Measurements from ENCODE around the gene TOM1.
A peak's percentile ranks its signal among the peaks of the same experiment; 100 is the strongest.

Gene TOM1

DNA sequence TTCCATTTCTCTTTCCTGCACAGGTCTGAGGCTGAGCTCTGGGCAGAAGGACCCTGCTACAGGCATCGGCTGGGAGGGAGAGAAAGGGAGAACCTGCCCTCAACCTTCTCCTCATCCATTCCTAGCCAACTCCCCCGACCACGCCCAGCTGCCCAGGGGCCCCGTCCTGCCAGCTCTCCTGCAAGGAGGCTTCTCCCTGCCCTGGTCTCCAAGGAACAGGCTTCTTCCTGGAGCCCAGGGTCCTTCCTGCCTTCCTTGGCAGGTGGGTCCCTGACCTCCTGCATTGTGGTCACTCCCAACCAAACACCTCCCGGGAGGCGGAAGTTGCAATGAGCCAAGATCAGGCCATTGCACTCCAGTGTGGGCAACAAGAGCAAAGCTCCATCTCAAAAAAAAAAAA lies 68.7 kb downstream of the TOM1 start:
- peaks cover 2% of the 10 kb centered on the region for H3K9me3 ChIP-seq (ENCODE audit: insufficient read depth, low read depth, low read length)
- no peak for DNase-seq
- H4K12ac ChIP-seq (ENCODE audit: low read depth, low read length) = no peak overlapping the region
- no peak overlapping the region for H2AFZ ChIP-seq (ENCODE audit: insufficient read depth, low read length, poor library complexity)
- no peak overlapping the region for H2BK5ac ChIP-seq (ENCODE audit: low read depth, low read length, poor library complexity)
- H3K9ac ChIP-seq (ENCODE audit: low read length) = no peak overlapping the region
- no peak overlapping the region for H4K91ac ChIP-seq (ENCODE audit: low read depth, low read length)
- no peaks in the 10 kb centered on the region for H3K27me3 ChIP-seq (ENCODE audit: insufficient read depth, low read length)
- peaks cover 3 to 8% of the 10 kb centered on the region in 2 experiments for H3K4me1 ChIP-seq (ENCODE audit: control insufficient read depth in 1 of 2, insufficient read depth in 2 of 2, low read length in 2 of 2)
- no peak overlapping the region for H2AK5ac ChIP-seq (ENCODE audit: low read length)
- H2BK120ac ChIP-seq (ENCODE audit: insufficient read depth, low read length, poor library complexity) = no peak overlapping the region
- WGBS (ENCODE audit: extremely low coverage, insufficient coverage, insufficient read length) = no CpG with 5 or more reads among the region's 6 CpGs
- no peak overlapping the region for H3K4me3 ChIP-seq (ENCODE audit: low read depth, low read length)
- H3K36me3 ChIP-seq (ENCODE audit: control insufficient read depth in 1 of 2, insufficient read depth in 2 of 2, low read length in 2 of 2) = no peaks in the 10 kb centered on the region
- no peak overlapping the region for H2BK12ac ChIP-seq (ENCODE audit: low read length)
- no peak overlapping the region for H4K8ac ChIP-seq (ENCODE audit: low read depth, low read length)
- H3K27ac ChIP-seq (ENCODE audit: low read depth, low read length) = no peak overlapping the region
- no peak overlapping the region for H3K18ac ChIP-seq (ENCODE audit: low read length)
- H3K4me2 ChIP-seq (ENCODE audit: low read length) = no peak overlapping the region
- H3K79me2 ChIP-seq (ENCODE audit: control insufficient read depth, insufficient read depth, low read length, poor library complexity) = peaks cover 4% of the 10 kb centered on the region
- no peak overlapping the region for H3K4ac ChIP-seq (ENCODE audit: low read depth, low read length)
- H3K14ac ChIP-seq (ENCODE audit: low read length) = no peak overlapping the region
- H3K23ac ChIP-seq (ENCODE audit: low read length) = no peak overlapping the region
- H3K79me1 ChIP-seq (ENCODE audit: low read length) = peaks cover 7% of the 10 kb centered on the region

GRCh38 chr22:35369996-35370395 lies 70.3 kb downstream of the TOM1 start:
- Histone ChIP-seq H2BK5ac (ENCODE audit: low read depth, low read length, poor library complexity) (peak overlapping the region; percentile 32), H3K27ac (ENCODE audit: low read depth, low read length) (no peak overlapping the region), H4K91ac (ENCODE audit: low read depth, low read length) (no peak overlapping the region), H3K79me2 (ENCODE audit: control insufficient read depth, insufficient read depth, low read length, poor library complexity) (peaks cover 4% of the 10 kb centered on the region), H3K9me3 (ENCODE audit: insufficient read depth, low read depth, low read length) (peaks cover 2% of the 10 kb centered on the region), H4K8ac (ENCODE audit: low read depth, low read length) (no peak overlapping the region), H2BK120ac (ENCODE audit: insufficient read depth, low read length, poor library complexity) (peak overlapping the region; percentile 54), H3K9ac (ENCODE audit: low read length) (no peak overlapping the region), H3K27me3 (ENCODE audit: insufficient read depth, low read length) (no peaks in the 10 kb centered on the region), H2AFZ (ENCODE audit: insufficient read depth, low read length, poor library complexity) (no peak overlapping the region), H3K4me1 (ENCODE audit: control insufficient read depth in 1 of 2, insufficient read depth in 2 of 2, low read length in 2 of 2) (peaks cover 3 to 8% of the 10 kb centered on the region in 2 experiments), H3K36me3 (ENCODE audit: control insufficient read depth in 1 of 2, insufficient read depth in 2 of 2, low read length in 2 of 2) (no peaks in the 10 kb centered on the region), H3K4ac (ENCODE audit: low read depth, low read length) (no peak overlapping the region), H3K4me2 (ENCODE audit: low read length) (no peak overlapping the region), H2AK5ac (ENCODE audit: low read length) (peak overlapping the region; percentile 47), H3K23ac (ENCODE audit: low read length) (no peak overlapping the region), H3K79me1 (ENCODE audit: low read length) (peaks cover 7% of the 10 kb centered on the region), H2BK12ac (ENCODE audit: low read length) (no peak overlapping the region), H3K18ac (ENCODE audit: low read length) (no peak overlapping the region), H3K14ac (ENCODE audit: low read length) (no peak overlapping the region), H4K12ac (ENCODE audit: low read depth, low read length) (no peak overlapping the region), H3K4me3 (ENCODE audit: low read depth, low read length) (no peak overlapping the region)
- no CpG with 5 or more reads among the region's 2 CpGs for WGBS (ENCODE audit: extremely low coverage, insufficient coverage, insufficient read length)
- DNase-seq = no peak

DNA sequence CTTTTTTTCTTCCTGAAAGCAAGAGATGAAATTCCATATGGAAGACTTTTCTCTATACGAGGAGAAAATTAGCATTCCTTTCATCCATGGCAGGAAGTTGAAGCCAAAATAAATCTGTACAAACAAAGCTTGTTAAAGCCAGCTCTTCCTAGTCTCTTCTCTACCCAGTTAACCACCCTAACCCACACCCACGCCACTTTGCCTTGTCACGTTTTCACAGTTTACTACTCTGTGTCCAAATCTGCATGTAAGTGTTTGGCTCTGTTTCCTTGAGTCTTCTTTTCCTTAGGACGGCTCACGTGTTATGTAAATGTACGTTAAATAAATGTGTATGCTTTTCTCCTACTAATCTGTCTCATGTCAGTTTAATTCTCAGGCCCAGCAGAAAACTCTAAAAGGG lies 74.1 kb downstream of the TOM1 start:
- Histone ChIP-seq H3K23ac (ENCODE audit: low read length) (no peak overlapping the region), H3K9me3 (ENCODE audit: insufficient read depth, low read depth, low read length) (peaks cover 2% of the 10 kb centered on the region), H4K8ac (ENCODE audit: low read depth, low read length) (no peak overlapping the region), H3K27ac (ENCODE audit: low read depth, low read length) (no peak overlapping the region), H2BK12ac (ENCODE audit: low read length) (no peak overlapping the region), H3K27me3 (ENCODE audit: insufficient read depth, low read length) (no peaks in the 10 kb centered on the region), H2AK5ac (ENCODE audit: low read length) (no peak overlapping the region), H3K4me1 (ENCODE audit: control insufficient read depth in 1 of 2, insufficient read depth in 2 of 2, low read length in 2 of 2) (peaks cover 16 to 24% of the 10 kb centered on the region in 2 experiments), H3K9ac (ENCODE audit: low read length) (no peak overlapping the region), H2BK5ac (ENCODE audit: low read depth, low read length, poor library complexity) (no peak overlapping the region), H3K79me1 (ENCODE audit: low read length) (peaks cover 29% of the 10 kb centered on the region), H3K14ac (ENCODE audit: low read length) (no peak overlapping the region), H3K4ac (ENCODE audit: low read depth, low read length) (no peak overlapping the region), H3K79me2 (ENCODE audit: control insufficient read depth, insufficient read depth, low read length, poor library complexity) (peaks cover 6% of the 10 kb centered on the region), H4K12ac (ENCODE audit: low read depth, low read length) (no peak overlapping the region), H2AFZ (ENCODE audit: insufficient read depth, low read length, poor library complexity) (no peak overlapping the region), H3K4me3 (ENCODE audit: low read depth, low read length) (no peak overlapping the region), H3K18ac (ENCODE audit: low read length) (no peak overlapping the region), H4K91ac (ENCODE audit: low read depth, low read length) (peak overlapping the region; percentile 49), H2BK120ac (ENCODE audit: insufficient read depth, low read length, poor library complexity) (no peak overlapping the region), H3K36me3 (ENCODE audit: control insufficient read depth in 1 of 2, insufficient read depth in 2 of 2, low read length in 2 of 2) (no peaks in the 10 kb centered on the region), H3K4me2 (ENCODE audit: low read length) (no peak overlapping the region)
- DNase-seq = no peak
- WGBS (ENCODE audit: extremely low coverage, insufficient coverage, insufficient read length) = no CpG with 5 or more reads among the region's 6 CpGs

DNA sequence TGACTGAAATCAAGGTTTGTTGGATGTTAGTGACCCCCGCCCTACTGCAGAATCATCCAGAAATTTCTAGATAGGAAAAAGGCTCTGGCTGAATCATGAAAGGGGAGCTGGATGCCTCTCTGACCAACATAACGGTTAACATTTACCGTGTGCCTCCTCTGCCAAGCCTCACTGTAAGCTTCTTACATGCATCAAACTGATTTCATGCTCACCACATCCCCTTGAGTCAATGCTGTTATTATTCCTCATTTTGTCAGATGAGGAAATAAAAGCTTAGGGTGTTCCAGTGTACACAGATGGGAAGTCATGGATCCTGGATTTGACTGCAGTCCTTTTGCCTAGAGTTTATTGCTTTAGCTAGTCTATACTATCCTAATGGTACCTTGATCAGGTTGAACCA lies 75.3 kb downstream of the TOM1 start:
- Histone ChIP-seq H3K4ac (ENCODE audit: low read depth, low read length) (no peak overlapping the region), H4K8ac (ENCODE audit: low read depth, low read length) (no peak overlapping the region), H2AK5ac (ENCODE audit: low read length) (no peak overlapping the region), H3K27me3 (ENCODE audit: insufficient read depth, low read length) (no peaks in the 10 kb centered on the region), H3K79me2 (ENCODE audit: control insufficient read depth, insufficient read depth, low read length, poor library complexity) (peaks cover 6% of the 10 kb centered on the region), H3K9me3 (ENCODE audit: insufficient read depth, low read depth, low read length) (peaks cover 2% of the 10 kb centered on the region), H3K14ac (ENCODE audit: low read length) (no peak overlapping the region), H3K4me1 (ENCODE audit: control insufficient read depth in 1 of 2, insufficient read depth in 2 of 2, low read length in 2 of 2) (peaks cover 21 to 28% of the 10 kb centered on the region in 2 experiments), H3K18ac (ENCODE audit: low read length) (no peak overlapping the region), H2BK5ac (ENCODE audit: low read depth, low read length, poor library complexity) (no peak overlapping the region), H2AFZ (ENCODE audit: insufficient read depth, low read length, poor library complexity) (no peak overlapping the region), H3K27ac (ENCODE audit: low read depth, low read length) (no peak overlapping the region), H4K12ac (ENCODE audit: low read depth, low read length) (no peak overlapping the region), H2BK120ac (ENCODE audit: insufficient read depth, low read length, poor library complexity) (no peak overlapping the region), H3K4me3 (ENCODE audit: low read depth, low read length) (no peak overlapping the region), H3K9ac (ENCODE audit: low read length) (no peak overlapping the region), H2BK12ac (ENCODE audit: low read length) (peak overlapping the region; percentile 39), H4K91ac (ENCODE audit: low read depth, low read length) (no peak overlapping the region), H3K36me3 (ENCODE audit: control insufficient read depth in 1 of 2, insufficient read depth in 2 of 2, low read length in 2 of 2) (no peaks in the 10 kb centered on the region), H3K4me2 (ENCODE audit: low read length) (no peak overlapping the region), H3K79me1 (ENCODE audit: low read length) (peaks cover 37% of the 10 kb centered on the region), H3K23ac (ENCODE audit: low read length) (no peak overlapping the region)
- WGBS (ENCODE audit: extremely low coverage, insufficient coverage, insufficient read length) = no CpG with 5 or more reads among the region's 3 CpGs
- no peak for DNase-seq
